GM23248 (cell line): Measurements from ENCODE around the gene OR6C74.

Source experiments
- EZH2 ChIP-seq: fragments of 200-600 bp; sonication (generic); IDR thresholded peaks from 2 replicates; pipeline ENCODE4 v1.6.1; 2018; ENCODE audit warnings: antibody characterized with exemption, mild to moderate bottlenecking; ENCODE audit not compliant: insufficient read depth, poor library complexity, severe bottlenecking
- EZH2phosphoT487 ChIP-seq: fragments of 200-600 bp; sonication (generic); IDR thresholded peaks from 2 replicates; pipeline ENCODE4 v1.6.1; 2018; ENCODE audit warnings: antibody characterized with exemption, moderate library complexity, mild to moderate bottlenecking, low read depth; ENCODE audit not compliant: insufficient read depth

DNA sequence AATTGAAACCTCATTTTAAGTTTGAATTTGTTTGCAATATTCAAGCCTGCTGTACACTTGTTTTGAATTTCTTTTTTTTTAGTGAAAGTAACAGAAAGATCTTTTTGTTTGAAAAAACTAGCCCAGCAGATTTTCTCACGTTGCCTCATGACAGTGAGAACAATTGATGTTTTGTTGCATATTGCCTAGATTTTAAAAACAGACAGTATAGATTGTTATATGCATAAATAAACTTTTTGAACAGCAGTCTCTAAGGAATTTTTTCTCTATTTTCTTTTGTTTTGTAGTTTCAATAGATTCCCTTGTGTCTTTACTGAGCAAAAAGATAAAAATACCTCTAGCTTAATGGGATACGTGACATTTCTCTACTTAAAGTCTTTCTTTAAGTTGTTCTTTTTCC lies 36.6 kb downstream of the OR6C74 start:
- TF ChIP-seq EZH2phosphoT487 (no peak), EZH2 (no peak)
